IPS-18c (cell line): ENCODE measurements around the gene KANSL1.
"Not testable (repeated sequence)": the region's sequence is repeated elsewhere in the genome, so short reads cannot be mapped to it uniquely, and the experiment has no call there.

ENCODE experiments used
- H3K4me3 ChIP-seq: 2 replicates; pipeline ENCODE4 v1.7.0; 2013; ENCODE audit warnings: low read depth, mild to moderate bottlenecking, low read length, moderate library complexity; ENCODE audit not compliant: insufficient read depth
- H3K9me3 ChIP-seq: one replicate; pipeline ENCODE4 v1.6.1; 2013; ENCODE audit warnings: mild to moderate bottlenecking, low read length, moderate library complexity; ENCODE audit not compliant: control insufficient read depth, insufficient read depth

The KANSL1 gene

GRCh38 chr17:46193151-46193625 is at the start of gene KANSL1:
Gene KANSL1 (minus strand): TSS chr17:46193429. CDS start chr17:46172143, 21,286 bp downstream.
- Histone ChIP-seq H3K9me3 (no peaks in the 10 kb centered on the region), H3K4me3 (peak within 1 kb of the TSS; percentile 99)

GRCh38 chr17:46231359-46231758 is 38.1 kb upstream of the KANSL1 start:
- H3K9me3 ChIP-seq, H3K4me3 ChIP-seq: not testable (repeated sequence)

GRCh38 chr17:46225274-46225794 is 32.1 kb upstream of the KANSL1 start:
- H3K9me3 ChIP-seq = not testable (repeated sequence)
- H3K4me3 ChIP-seq = peak overlapping the region; percentile 43; the same call in 1 of the 2 replicates

GRCh38 chr17:46224864-46225263 is 31.6 kb upstream of the KANSL1 start:
- not testable (repeated sequence) for H3K9me3 ChIP-seq
- H3K4me3 ChIP-seq = peak overlapping the region; percentile 43

GRCh38 chr17:46223041-46223440 is 29.8 kb upstream of the KANSL1 start:
- not testable (repeated sequence) for H3K9me3 ChIP-seq, H3K4me3 ChIP-seq

- Histone ChIP-seq H3K9me3 (no peaks in the 10 kb centered on the region), H3K4me3 (no peak overlapping the region)
Measured at GRCh38 chr17:46216682-46217081, 23.5 kb upstream of the KANSL1 start.

- Histone ChIP-seq H3K4me3 (no peak overlapping the region), H3K9me3 (no peaks in the 10 kb centered on the region)
Measured at GRCh38 chr17:46212634-46213435, 19.6 kb upstream of the KANSL1 start.

- no peaks in the 10 kb centered on the region for H3K9me3 ChIP-seq
Measured at GRCh38 chr17:46208997-46209396, 15.8 kb upstream of the KANSL1 start.

GRCh38 chr17:46205975-46206374 is 12.7 kb upstream of the KANSL1 start:
- H3K9me3 ChIP-seq = no peaks in the 10 kb centered on the region
- H3K4me3 ChIP-seq = no peak overlapping the region

More at GRCh38 chr17:46208997-46209396, 15.8 kb upstream of the KANSL1 start:
- H3K4me3 ChIP-seq = no peak overlapping the region

GRCh38 chr17:46202424-46202823 is 9.2 kb upstream of the KANSL1 start:
- no peak overlapping the region for H3K4me3 ChIP-seq

GRCh38 chr17:46201491-46201890 is 8.3 kb upstream of the KANSL1 start:
- Histone ChIP-seq H3K4me3 (no peak overlapping the region), H3K9me3 (no peaks in the 10 kb centered on the region)

More at GRCh38 chr17:46202424-46202823, 9.2 kb upstream of the KANSL1 start:
- no peaks in the 10 kb centered on the region for H3K9me3 ChIP-seq

- H3K9me3 ChIP-seq = no peaks in the 10 kb centered on the region
- H3K4me3 ChIP-seq = no peak overlapping the region
Measured at GRCh38 chr17:46200197-46200596, 7.0 kb upstream of the KANSL1 start.

- Histone ChIP-seq H3K4me3 (no peak overlapping the region), H3K9me3 (no peaks in the 10 kb centered on the region)
Measured at GRCh38 chr17:46199379-46199778, 6.2 kb upstream of the KANSL1 start.

GRCh38 chr17:46198233-46198632 is 5.0 kb upstream of the KANSL1 start:
- Histone ChIP-seq H3K4me3 (no peak overlapping the region), H3K9me3 (no peaks in the 10 kb centered on the region)

GRCh38 chr17:46197530-46197929 is 4.3 kb upstream of the KANSL1 start:
- no peaks in the 10 kb centered on the region for H3K9me3 ChIP-seq
- no peak overlapping the region for H3K4me3 ChIP-seq

- H3K9me3 ChIP-seq = no peaks in the 10 kb centered on the region
- H3K4me3 ChIP-seq = no peak overlapping the region
Measured at GRCh38 chr17:46195939-46196716, 2.9 kb upstream of the KANSL1 start.

- Histone ChIP-seq H3K9me3 (no peaks in the 10 kb centered on the region), H3K4me3 (no peak overlapping the region)
Measured at GRCh38 chr17:46195217-46195855, 2.1 kb upstream of the KANSL1 start.
